K562 (cell line): ENCODE data around the gene CEP120. TPM values are rescaled to one million over a fixed set of nuclear protein-coding genes. Genes with fewer than 3 reads are reported as not detected.

Source experiments
- ARID3B ChIP-seq: fragments of 250-450 bp; sonication (Bioruptor Pico); IDR thresholded peaks from 2 replicates; pipeline ENCODE4 v1.4.0; 2020; ENCODE audit warnings: borderline replicate concordance
- BRCA1 ChIP-seq, 2 experiments: fragments of 450-650 bp in 1 of 2; sonication (generic) in 1 of 2; formaldehyde crosslinking in 1 of 2; IDR thresholded peaks; 2 replicates each; pipeline versions ENCODE4 v1.5.0 to v1.6.1; 2017 to 2020; ENCODE audit warnings: mild to moderate bottlenecking in 1 of 2, missing genetic modification reagents in 1 of 2
- CUX1 ChIP-seq: fragments of 200-800 bp; sonication (Bioruptor generic); IDR thresholded peaks from 2 replicates; pipeline ENCODE4 v1.6.1; 2016; ENCODE audit warnings: missing genetic modification characterization, missing compliant biosample characterization
- FOXJ3 ChIP-seq: sonication (generic); formaldehyde crosslinking; IDR thresholded peaks from 2 replicates; pipeline ENCODE4 v1.4.0; 2020; ENCODE audit warnings: mild to moderate bottlenecking, missing genetic modification reagents
- GATA2 ChIP-seq: sonication (generic); formaldehyde crosslinking; IDR thresholded peaks from 2 replicates; pipeline ENCODE4 v1.4.0; 2020; ENCODE audit warnings: mild to moderate bottlenecking, missing genetic modification reagents
- GTF2A2 ChIP-seq: IDR thresholded peaks from 2 replicates; pipeline ENCODE4 v1.6.1; 2016; ENCODE audit warnings: mild to moderate bottlenecking, missing genetic modification characterization, missing compliant biosample characterization
- ILF3 ChIP-seq: fragments of 450-650 bp; IDR thresholded peaks from 2 replicates; pipeline ENCODE4 v1.6.1; 2018; ENCODE audit warnings: antibody characterized with exemption, mild to moderate bottlenecking, moderate library complexity, borderline replicate concordance
- MAFG ChIP-seq: fragments of 450-650 bp; conservative IDR thresholded peaks from 2 replicates; pipeline ENCODE4 v1.6.1; 2016; ENCODE audit warnings: missing genetic modification characterization, missing compliant biosample characterization
- PRPF4 ChIP-seq: fragments of 200-400 bp; formaldehyde crosslinking; IDR thresholded peaks from one replicate; pipeline ENCODE4 v1.6.1; 2017; ENCODE audit warnings: low read length, low read depth, mild to moderate bottlenecking; ENCODE audit not compliant: insufficient read depth, poor library complexity, severe bottlenecking
- RBM22 ChIP-seq: fragments of 200-400 bp; formaldehyde crosslinking; IDR thresholded peaks from 2 replicates; pipeline ENCODE4 v1.6.1; 2018; ENCODE audit warnings: low read length, low read depth; ENCODE audit not compliant: poor library complexity, severe bottlenecking
- RFX5 ChIP-seq: IDR thresholded peaks from 2 replicates; pipeline ENCODE4 v1.6.1; 2011; ENCODE audit warnings: low read depth, mild to moderate bottlenecking, improper control_type of control experiment, low read length
- SRF ChIP-seq, 2 experiments: fragments of 250-450, 450-650 bp in 1 of 2; sonication (Bioruptor Pico) in 1 of 2; sonication (generic) in 1 of 2; formaldehyde crosslinking; IDR thresholded peaks; 2 replicates each; pipeline versions ENCODE4 v1.5.0 to v1.5.1; 2020 to 2022; ENCODE audit warnings: mild to moderate bottlenecking in 1 of 2, missing genetic modification reagents in 1 of 2
- THAP7 ChIP-seq: fragments of 250-450 bp; sonication (Bioruptor Pico); IDR thresholded peaks from 2 replicates; pipeline ENCODE4 v1.5.0; 2021
- TSC22D4 ChIP-seq: fragments of 450-650 bp; IDR thresholded peaks from 2 replicates; pipeline ENCODE4 v1.6.1; 2016; ENCODE audit warnings: missing genetic modification characterization, missing biosample characterization, control low read depth
- USF2 ChIP-seq: sonication (generic); formaldehyde crosslinking; IDR thresholded peaks from 2 replicates; pipeline ENCODE4 v1.5.0; 2020; ENCODE audit warnings: missing genetic modification reagents
- ZFP30 ChIP-seq: fragments of 250-450 bp; sonication (Bioruptor Pico); IDR thresholded peaks from 2 replicates; pipeline ENCODE4 v1.8.0; 2022; ENCODE audit warnings: moderate library complexity, mild to moderate bottlenecking, inconsistent platforms, borderline replicate concordance
- ZNF175 ChIP-seq: fragments of 200-800 bp; sonication (Bioruptor generic); IDR thresholded peaks from 2 replicates; pipeline ENCODE4 v1.6.1; 2016; ENCODE audit warnings: low read depth, mild to moderate bottlenecking, missing genetic modification characterization, missing compliant biosample characterization
- ZNF668 ChIP-seq: fragments of 250-450 bp; sonication (Bioruptor Pico); IDR thresholded peaks from 2 replicates; pipeline ENCODE4 v1.8.0; 2022; ENCODE audit warnings: mild to moderate bottlenecking, inconsistent platforms
- polyA plus RNA-seq, 8 experiments: library from polyadenylated mRNA; depleted of rRNA in 4 of 8; stranded (reverse) in 5 of 8; unstranded in 3 of 8; fragments of >200 nt; fragmentation: Nextera tagmentation in 2 of 8; fragmentation: Illumina TruSeq in 1 of 8; extraction: Ambion mirVana in 2 of 8; extraction: Trizol in 1 of 8; gene quantifications; 2 replicates each; pipeline versions ENCODE4 v1.2.1 to v1.2.3, GENCODE V29; 2011 to 2014; ENCODE audit warnings: inconsistent platforms in 1 of 8, missing spikeins in 1 of 8
- total RNA-seq, 7 experiments: library from RNA; depleted of rRNA in 6 of 7; stranded (reverse); fragments of >200 nt in 6 of 7; fragmentation: Illumina TruSeq in 2 of 7; extraction: Trizol in 2 of 7; gene quantifications; 2 replicates each; pipeline versions ENCODE4 v1.2.1 to v1.2.3, GENCODE V29; 2011 to 2021; ENCODE audit warnings: low replicate concordance in 1 of 7

CEP120 gene
- total and polyA plus RNA-seq, 9 of the 15 experiments (the other 6 are each of a cell fraction or from before 2014, with no cell fraction given) = 3.3 to 24.9 (median 14.4) TPM

DNA sequence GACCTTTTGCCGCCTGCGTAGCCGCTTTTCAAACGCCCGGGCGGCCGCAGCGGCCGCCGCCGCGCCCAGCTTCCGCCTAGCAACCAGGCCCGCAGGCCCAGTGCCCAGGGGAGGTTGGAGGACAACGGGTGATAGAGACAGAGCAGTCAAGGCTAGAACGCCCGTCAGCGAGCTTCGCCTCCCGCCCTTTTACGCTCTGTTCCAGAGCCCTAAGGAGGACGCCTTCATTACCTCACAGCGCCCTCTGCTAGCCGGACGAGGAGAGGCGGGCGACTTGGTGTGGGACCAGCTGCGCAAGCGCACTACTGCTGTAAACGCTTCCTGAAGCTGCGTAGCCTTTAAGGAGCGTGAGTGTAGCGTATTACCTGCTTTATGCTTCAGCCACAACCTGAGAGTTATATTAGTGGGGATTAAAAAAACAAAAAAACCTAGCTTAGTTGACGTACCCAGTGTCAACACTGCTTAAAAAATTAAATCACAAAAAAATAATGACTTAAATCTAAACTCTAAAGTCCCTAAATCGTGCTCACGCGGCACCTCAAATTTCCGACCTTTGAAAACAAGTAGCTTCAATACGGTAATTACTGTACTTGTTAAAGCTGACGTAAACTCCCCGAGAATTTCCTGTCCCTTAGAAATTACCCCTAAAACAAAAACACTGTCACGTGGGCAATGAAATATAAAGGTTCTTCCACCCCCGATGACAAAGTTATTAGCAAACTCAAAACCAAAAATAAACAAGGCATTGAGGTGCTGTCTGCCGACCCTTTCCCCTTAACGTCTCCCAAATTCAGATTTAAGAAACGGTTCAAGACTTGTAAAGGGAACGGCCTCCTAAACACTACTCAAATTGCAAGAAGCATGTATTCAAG lies at the start of gene CEP120 (continued):
- TF ChIP-seq BRCA1 (IDR thresholded peaks at IDR 0.05) = no peak
- no peak for TF ChIP-seq BRCA1 (CRISPR knock-in tag; IDR thresholded peaks at IDR 0.05)
- TF ChIP-seq ZFP30 (CRISPR knock-in tag) = no peak
- TF ChIP-seq RFX5 = peak; percentile 96
- TF ChIP-seq PRPF4 = no peak
- peak; percentile 68 for TF ChIP-seq RBM22
- no peak for TF ChIP-seq GTF2A2
- no peak for TF ChIP-seq ZNF668 (CRISPR knock-in tag)
- no peak for TF ChIP-seq TSC22D4 (tag)
- TF ChIP-seq ARID3B (CRISPR knock-in tag) = no peak
- TF ChIP-seq MAFG = no peak
- TF ChIP-seq CUX1 (CRISPR knock-in tag) = no peak
- peak; percentile 83 for TF ChIP-seq USF2 (CRISPR knock-in tag)
- no peak for TF ChIP-seq ILF3
- TF ChIP-seq ZNF175 (CRISPR knock-in tag) = no peak
- TF ChIP-seq GATA2 (CRISPR knock-in tag) = no peak
- peak in 1 of 2 experiments; percentile 73; a peak in 1 of 4 replicates for TF ChIP-seq SRF (CRISPR knock-in tag; IDR thresholded peaks at IDR 0.05)
- TF ChIP-seq FOXJ3 (CRISPR knock-in tag) = no peak
- TF ChIP-seq THAP7 (CRISPR knock-in tag) = no peak
